ENCODE data around the gene FXYD2. TPM values are rescaled to one million over a fixed set of nuclear protein-coding genes. Genes with fewer than 3 reads are reported as not detected.

Gene FXYD2
- total RNA-seq, 6 donors from 2014 or later, result 0.15 to 4.5 (median 2.4) TPM

DNA sequence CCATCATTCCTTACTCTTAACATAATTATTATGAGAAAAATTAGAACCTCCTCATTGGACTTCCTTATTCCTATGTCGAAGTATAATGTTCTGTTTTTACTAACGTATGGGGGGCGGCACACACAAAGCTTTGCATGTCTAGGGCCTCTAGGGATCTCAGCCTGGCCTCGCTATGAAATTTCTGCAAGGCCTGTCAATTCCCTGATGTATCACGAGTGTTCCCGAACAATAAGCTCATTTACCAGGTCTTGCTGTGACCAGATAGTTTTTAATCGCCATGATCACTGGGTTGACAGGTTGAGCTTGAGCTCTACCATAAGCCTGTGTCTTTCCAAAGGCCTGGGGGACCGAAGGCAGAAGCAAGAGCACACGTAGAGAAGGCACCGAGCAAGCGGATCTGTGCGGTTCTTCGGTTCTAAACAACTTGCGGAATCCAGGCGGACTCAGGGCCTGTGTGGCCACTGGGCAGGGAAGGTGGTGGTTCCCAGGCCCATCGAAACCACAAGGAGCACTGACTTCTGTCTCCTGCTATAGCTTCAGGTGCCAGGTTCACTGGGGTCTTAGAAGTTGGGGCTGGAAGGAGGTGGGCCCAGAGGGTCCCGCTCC lies 10.4 kb upstream of the FXYD2 start:
- 92 to 93% methylated on average over 16 to 17 of the region's 17 CpGs for WGBS, 2 donors
- DNase-seq (no peak), ATAC-seq (ENCODE audit: low FRiP score in 2 of 2) (no peak)
- no peak for TF ChIP-seq POLR2AphosphoS5 (IDR thresholded peaks at IDR 0.05)
- no peak for TF ChIP-seq EP300 (IDR thresholded peaks at IDR 0.05)
- no peak for TF ChIP-seq POLR2A (IDR thresholded peaks at IDR 0.05)
- no peak for TF ChIP-seq CTCF (IDR thresholded peaks at IDR 0.05)
- Histone ChIP-seq H3K27me3 (no peaks in the 10 kb centered on the region), H3K4me1 (peaks cover 0 to 21% (median 16%) of the 10 kb centered on the region in 4 donors), H3K9me3 (no peaks in the 10 kb centered on the region), H3K36me3 (peaks cover 0 to 22% (median 0%) of the 10 kb centered on the region in 4 donors), H3K27ac (no peak overlapping the region), H3K4me3 (no peak overlapping the region)

DNA sequence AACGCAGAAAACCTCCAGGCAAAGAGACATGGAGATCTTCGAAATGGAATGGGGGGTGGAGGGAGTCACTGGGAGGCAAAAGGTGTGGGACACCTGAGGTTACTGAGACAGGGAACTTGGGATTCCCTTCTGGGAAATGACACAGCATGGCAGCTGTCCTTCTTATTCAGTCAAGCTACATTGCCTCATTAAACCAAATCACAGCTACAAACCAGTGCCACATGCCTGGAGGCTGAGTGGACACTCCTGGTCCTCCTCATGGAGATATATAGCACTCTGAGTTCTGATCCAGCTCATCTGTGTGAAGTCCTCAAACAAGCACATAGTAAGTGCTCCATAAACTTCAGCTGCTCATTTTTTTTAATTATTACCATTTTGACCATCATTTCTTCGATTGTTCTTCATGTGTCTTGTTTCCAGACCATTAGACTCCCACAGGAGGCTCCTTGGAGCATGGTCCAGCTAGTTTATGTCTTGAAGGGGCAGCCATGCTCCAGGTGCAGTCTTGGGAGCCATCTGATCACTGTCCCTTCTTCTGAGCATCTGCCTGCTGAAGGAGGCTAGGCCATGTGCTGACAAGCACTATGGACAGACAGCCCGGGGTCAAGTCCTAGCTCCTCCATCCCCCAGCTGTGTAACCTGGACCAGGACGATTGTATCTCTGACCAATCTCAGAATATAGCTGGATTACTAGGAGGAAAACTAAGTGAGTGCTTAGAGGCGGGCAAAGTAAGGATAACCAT lies 9.7 kb upstream of the FXYD2 start:
- ATAC-seq (ENCODE audit: low FRiP score in 2 of 2), result no peak
- Histone ChIP-seq H3K9me3 (no peaks in the 10 kb centered on the region), H3K4me3 (no peak overlapping the region), H3K27me3 (no peaks in the 10 kb centered on the region), H3K36me3 (peaks cover 0 to 15% (median 0%) of the 10 kb centered on the region in 4 donors), H3K4me1 (peaks cover 0 to 24% (median 18%) of the 10 kb centered on the region in 4 donors), H3K27ac (no peak overlapping the region)
- WGBS, 2 donors, result 91% methylated on average over 6 of the region's 6 CpGs
- no peak for DNase-seq
- TF ChIP-seq POLR2AphosphoS5 (IDR thresholded peaks at IDR 0.05) (no peak), EP300 (IDR thresholded peaks at IDR 0.05) (no peak), POLR2A (IDR thresholded peaks at IDR 0.05) (no peak), CTCF (IDR thresholded peaks at IDR 0.05) (no peak)

- TF ChIP-seq POLR2AphosphoS5 (IDR thresholded peaks at IDR 0.05), result no peak
- Histone ChIP-seq H3K4me1 (peaks cover 5 to 32% (median 26%) of the 10 kb centered on the region in 4 donors), H3K4me3 (no peak overlapping the region), H3K27ac (no peak overlapping the region), H3K9me3 (no peaks in the 10 kb centered on the region), H3K36me3 (peaks cover 0 to 15% (median 0%) of the 10 kb centered on the region in 4 donors), H3K27me3 (no peaks in the 10 kb centered on the region)
- ATAC-seq (ENCODE audit: low FRiP score in 2 of 2), result peak in 1 of 2 donors; percentile 36
- WGBS, 2 donors, result 42 to 58% methylated on average over 7 of the region's 7 CpGs
- peak; percentile 74 to 81 for DNase-seq
Observed at GRCh38 chr11:117833401-117833891, 8.9 kb upstream of the FXYD2 start.

DNA sequence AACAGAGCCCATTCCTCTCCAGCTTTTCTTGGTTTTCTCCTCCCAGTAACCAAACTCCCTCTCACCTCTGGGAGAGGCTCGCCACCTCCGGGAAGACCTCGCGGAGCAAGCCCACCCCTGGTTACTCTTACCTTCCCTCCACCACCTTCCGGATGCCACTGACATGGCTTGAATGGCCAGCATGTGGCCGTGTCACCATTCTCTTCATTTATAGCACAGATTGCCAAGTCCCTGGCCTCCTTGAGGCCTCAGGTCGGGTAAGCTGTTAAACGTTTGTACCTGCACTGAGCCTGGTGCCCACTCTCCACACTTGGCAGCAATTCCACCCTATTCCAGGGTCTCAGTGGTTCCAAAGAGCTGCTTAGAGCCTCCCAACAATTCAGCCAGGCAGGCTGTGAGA lies 8.0 kb upstream of the FXYD2 start:
- ATAC-seq (ENCODE audit: low FRiP score in 2 of 2), result no peak
- DNase-seq, result no peak
- Histone ChIP-seq H3K9me3 (no peaks in the 10 kb centered on the region), H3K4me3 (no peak overlapping the region), H3K27me3 (no peaks in the 10 kb centered on the region), H3K36me3 (peaks cover 0 to 7% (median 0%) of the 10 kb centered on the region in 4 donors), H3K4me1 (peaks cover 8 to 35% (median 32%) of the 10 kb centered on the region in 4 donors), H3K27ac (no peak overlapping the region)
- WGBS, 2 donors, result 91 to 94% methylated on average over 8 of the region's 8 CpGs
- no peak for TF ChIP-seq POLR2AphosphoS5 (IDR thresholded peaks at IDR 0.05)
- TF ChIP-seq EP300 (IDR thresholded peaks at IDR 0.05), result no peak
- TF ChIP-seq CTCF (IDR thresholded peaks at IDR 0.05), result no peak
- no peak for TF ChIP-seq POLR2A (IDR thresholded peaks at IDR 0.05)

DNA sequence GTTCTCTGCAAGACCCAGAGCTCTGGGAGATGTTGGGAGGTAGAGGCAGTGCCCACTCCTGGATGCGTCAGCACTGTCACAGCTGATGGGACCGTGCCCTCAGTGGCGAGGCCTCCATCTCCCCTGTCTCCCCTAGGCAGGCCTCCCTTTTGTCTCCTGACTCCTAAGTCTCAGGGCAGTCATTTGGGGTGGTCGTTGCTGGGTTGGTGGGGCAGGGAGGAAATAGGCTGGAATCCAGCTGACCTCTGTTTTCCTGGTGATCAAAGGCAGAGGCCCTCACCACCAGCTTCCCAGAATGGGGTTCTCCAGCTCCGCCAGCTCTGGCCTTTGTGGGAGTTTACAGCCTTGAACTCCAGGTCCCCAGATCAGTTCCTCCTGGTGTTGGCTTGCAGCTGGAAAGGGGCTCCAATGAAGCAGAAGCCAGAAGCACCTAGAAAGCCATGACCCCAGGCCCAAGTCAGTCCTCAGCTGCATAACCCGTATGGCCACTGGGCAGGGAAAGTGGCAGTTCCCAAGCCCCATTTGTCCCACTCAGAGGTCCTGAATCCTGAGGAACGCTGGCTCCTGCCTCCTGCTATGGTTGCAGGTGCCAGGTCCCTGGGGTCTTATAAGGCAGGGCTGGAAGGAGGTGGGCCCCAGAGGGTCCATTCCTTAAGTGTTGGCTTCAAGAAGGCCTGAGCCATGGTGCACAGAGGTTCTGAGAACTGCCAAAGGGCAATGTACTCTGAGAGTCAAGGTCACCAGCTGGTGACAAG lies 7.3 kb upstream of the FXYD2 start:
- WGBS, 2 donors, result 92% methylated on average over 7 of the region's 7 CpGs; no CpG with 5 or more reads in 1 of the 2 donors
- Histone ChIP-seq H3K36me3 (peaks cover 0 to under 1% (median 0%) of the 10 kb centered on the region in 4 donors), H3K27me3 (no peaks in the 10 kb centered on the region), H3K4me1 (peaks cover 8 to 35% (median 32%) of the 10 kb centered on the region in 4 donors), H3K4me3 (no peak overlapping the region), H3K27ac (no peak overlapping the region), H3K9me3 (no peaks in the 10 kb centered on the region)
- ATAC-seq (ENCODE audit: low FRiP score in 2 of 2) (no peak), DNase-seq (no peak)
- TF ChIP-seq EP300 (IDR thresholded peaks at IDR 0.05), result no peak
- TF ChIP-seq POLR2A (IDR thresholded peaks at IDR 0.05), result no peak
- no peak for TF ChIP-seq POLR2AphosphoS5 (IDR thresholded peaks at IDR 0.05)
- TF ChIP-seq CTCF (IDR thresholded peaks at IDR 0.05), result no peak
